ENCODE measurements around the gene RNASE13. TPM values are rescaled to one million over a fixed set of nuclear protein-coding genes. Genes with fewer than 3 reads are reported as not detected.

Gene RNASE13
- total RNA-seq, 3 donors from 2014 or later, result not detected

DNA sequence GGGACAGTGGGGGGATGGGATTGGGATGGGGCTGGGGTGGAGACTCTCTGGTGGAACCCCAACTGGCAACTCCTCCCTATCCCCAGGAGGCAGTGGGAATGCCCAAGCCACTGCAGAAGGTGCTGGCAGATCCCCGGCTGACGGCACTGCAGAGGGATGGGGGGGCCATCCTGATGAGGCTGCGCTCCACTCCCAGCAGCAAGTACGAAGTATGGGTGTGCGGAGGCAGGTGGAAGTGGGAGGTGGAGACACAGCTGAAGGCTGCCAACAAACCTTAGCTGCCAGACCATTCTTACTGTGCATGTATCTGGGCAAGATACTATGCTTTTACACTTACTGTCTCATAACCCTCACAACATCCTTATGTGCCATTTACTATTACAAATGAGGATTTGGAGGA, 43.7 kb upstream of the RNASE13 start:
- Histone ChIP-seq H3K9me3 (no peaks in the 10 kb centered on the region), H3K36me3 (ENCODE audit: low read depth) (peaks cover 6% of the 10 kb centered on the region)
- no peak for ATAC-seq

GRCh38 chr14:21077672-21078071, 43.1 kb upstream of the RNASE13 start:
- H3K4me3 ChIP-seq, result no peak overlapping the region
- DNase-seq (no peak), ATAC-seq (no peak)
- H3K9me3 ChIP-seq, result no peaks in the 10 kb centered on the region
- TF ChIP-seq, protein P1, sequence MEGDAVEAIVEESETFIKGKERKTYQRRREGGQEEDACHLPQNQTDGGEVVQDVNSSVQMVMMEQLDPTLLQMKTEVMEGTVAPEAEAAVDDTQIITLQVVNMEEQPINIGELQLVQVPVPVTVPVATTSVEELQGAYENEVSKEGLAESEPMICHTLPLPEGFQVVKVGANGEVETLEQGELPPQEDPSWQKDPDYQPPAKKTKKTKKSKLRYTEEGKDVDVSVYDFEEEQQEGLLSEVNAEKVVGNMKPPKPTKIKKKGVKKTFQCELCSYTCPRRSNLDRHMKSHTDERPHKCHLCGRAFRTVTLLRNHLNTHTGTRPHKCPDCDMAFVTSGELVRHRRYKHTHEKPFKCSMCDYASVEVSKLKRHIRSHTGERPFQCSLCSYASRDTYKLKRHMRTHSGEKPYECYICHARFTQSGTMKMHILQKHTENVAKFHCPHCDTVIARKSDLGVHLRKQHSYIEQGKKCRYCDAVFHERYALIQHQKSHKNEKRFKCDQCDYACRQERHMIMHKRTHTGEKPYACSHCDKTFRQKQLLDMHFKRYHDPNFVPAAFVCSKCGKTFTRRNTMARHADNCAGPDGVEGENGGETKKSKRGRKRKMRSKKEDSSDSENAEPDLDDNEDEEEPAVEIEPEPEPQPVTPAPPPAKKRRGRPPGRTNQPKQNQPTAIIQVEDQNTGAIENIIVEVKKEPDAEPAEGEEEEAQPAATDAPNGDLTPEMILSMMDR (IDR thresholded peaks at IDR 0.05), result no peak
- H3K36me3 ChIP-seq (ENCODE audit: low read depth), result peaks cover 6% of the 10 kb centered on the region
- intact Hi-C loops (cut with DNase I, micrococcal nuclease), result no loop called here
- H3K4me1 ChIP-seq (ENCODE audit: low read depth), result peaks cover 3% of the 10 kb centered on the region

More for the DNA sequence above, 43.7 kb upstream of the RNASE13 start:
- Histone ChIP-seq H3K4me1 (ENCODE audit: low read depth) (no peaks in the 10 kb centered on the region), H3K4me3 (no peak overlapping the region)
- TF ChIP-seq, protein P1 (IDR thresholded peaks at IDR 0.05), result no peak
- no peak for DNase-seq
- intact Hi-C loops (cut with DNase I, micrococcal nuclease), result no loop called here

DNA sequence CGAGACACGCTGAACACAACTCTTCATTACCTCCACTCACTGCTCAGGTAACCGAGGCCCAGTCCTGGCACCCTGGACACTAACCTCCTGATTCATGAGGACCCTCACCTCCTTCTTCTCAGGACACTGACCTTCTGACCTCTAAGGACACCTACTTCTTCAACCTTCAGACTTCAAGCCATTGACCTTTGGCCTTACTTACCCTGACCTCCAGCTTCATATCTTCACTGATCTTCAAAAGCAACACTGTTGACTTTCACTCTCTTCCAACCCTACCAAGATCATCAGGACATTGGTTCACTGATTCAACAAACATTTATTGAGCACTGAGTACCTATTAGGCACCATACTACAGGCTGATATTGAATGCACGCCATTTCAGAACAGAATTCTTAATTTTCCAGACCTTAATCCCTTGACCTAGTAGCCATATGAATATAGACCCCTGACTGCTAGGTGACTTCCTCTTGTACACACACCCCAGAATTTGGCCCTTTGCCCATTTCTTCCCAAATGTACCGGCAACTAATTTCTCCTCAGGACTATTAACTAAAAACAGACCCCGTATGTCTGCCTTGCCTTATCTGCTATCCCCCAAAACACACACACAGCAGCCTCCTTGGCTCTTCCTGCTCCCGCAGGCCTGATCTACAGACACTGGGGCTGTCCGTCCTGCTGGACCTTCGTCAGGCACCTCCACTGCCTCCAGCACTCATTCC, 41.3 kb upstream of the RNASE13 start:
- ATAC-seq (no peak), DNase-seq (no peak)
- H3K9me3 ChIP-seq, result no peaks in the 10 kb centered on the region
- TF ChIP-seq, protein P1 (IDR thresholded peaks at IDR 0.05), result no peak
- intact Hi-C loops (cut with DNase I, micrococcal nuclease), result no loop called here
- no peaks in the 10 kb centered on the region for H3K36me3 ChIP-seq (ENCODE audit: low read depth)
- peaks cover 13% of the 10 kb centered on the region for H3K4me1 ChIP-seq (ENCODE audit: low read depth)
- no peak overlapping the region for H3K4me3 ChIP-seq

DNA sequence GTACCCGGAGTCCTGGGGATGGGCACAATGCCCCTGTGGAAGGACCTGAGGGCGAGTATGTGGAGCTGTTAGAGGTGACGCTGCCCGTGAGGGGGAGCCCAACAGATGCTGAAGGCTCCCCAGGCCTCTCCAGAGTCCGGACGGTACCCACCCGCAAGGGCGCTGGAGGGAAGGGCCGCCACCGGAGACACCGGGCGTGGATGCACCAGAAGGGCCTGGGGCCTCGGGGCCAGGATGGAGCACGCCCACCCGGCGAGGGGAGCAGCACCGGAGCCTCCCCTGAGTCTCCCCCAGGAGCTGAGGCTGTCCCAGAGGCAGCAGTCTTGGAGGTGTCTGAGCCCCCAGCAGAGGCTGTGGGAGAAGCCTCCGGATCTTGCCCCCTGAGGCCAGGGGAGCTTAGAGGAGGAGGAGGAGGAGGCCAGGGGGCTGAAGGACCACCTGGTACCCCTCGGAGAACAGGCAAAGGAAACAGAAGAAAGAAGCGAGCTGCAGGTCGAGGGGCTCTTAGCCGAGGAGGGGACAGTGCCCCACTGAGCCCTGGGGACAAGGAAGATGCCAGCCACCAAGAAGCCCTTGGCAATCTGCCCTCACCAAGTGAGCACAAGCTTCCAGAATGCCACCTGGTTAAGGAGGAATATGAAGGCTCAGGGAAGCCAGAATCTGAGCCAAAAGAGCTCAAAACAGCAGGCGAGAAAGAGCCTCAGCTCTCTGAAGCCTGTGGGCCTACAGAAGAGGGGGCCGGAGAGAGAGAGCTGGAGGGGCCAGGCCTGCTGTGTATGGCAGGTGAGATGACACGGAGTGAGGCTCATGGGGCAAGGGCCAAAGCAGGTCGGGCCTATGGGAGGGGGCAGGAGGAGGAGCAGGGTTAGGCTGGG, 40.0 kb upstream of the RNASE13 start:
- Histone ChIP-seq H3K36me3 (ENCODE audit: low read depth) (no peaks in the 10 kb centered on the region), H3K9me3 (no peaks in the 10 kb centered on the region), H3K4me1 (ENCODE audit: low read depth) (peaks cover 18% of the 10 kb centered on the region), H3K4me3 (no peak overlapping the region)
- ATAC-seq (no peak), DNase-seq (no peak)
- TF ChIP-seq, protein P1 (IDR thresholded peaks at IDR 0.05), result no peak
- intact Hi-C loops (cut with DNase I, micrococcal nuclease), result no loop called here

- intact Hi-C loops (cut with DNase I, micrococcal nuclease), result no loop called here
- Histone ChIP-seq H3K9me3 (no peaks in the 10 kb centered on the region), H3K4me1 (ENCODE audit: low read depth) (peaks cover 25% of the 10 kb centered on the region), H3K4me3 (no peak overlapping the region), H3K36me3 (ENCODE audit: low read depth) (no peaks in the 10 kb centered on the region)
- no peak for DNase-seq
- TF ChIP-seq, protein P1 (IDR thresholded peaks at IDR 0.05), result no peak
- ATAC-seq, result no peak
Observed at GRCh38 chr14:21073921-21074320, 39.3 kb upstream of the RNASE13 start.

Data from mucosa of descending colon (tissue), 3 donors.